Ishikawa (cell line): ENCODE data around the gene EPS8.

Experiments used
- CEBPB ChIP-seq: IDR thresholded peaks from 2 replicates; pipeline ENCODE4 v1.6.1; 2012
- CREB1 ChIP-seq: IDR thresholded peaks from 2 replicates; pipeline ENCODE4 v1.6.1; 2012; ENCODE audit warnings: low read depth
- EGR1 ChIP-seq: IDR thresholded peaks from 2 replicates; pipeline ENCODE4 v1.6.1; 2012
- EP300 ChIP-seq: IDR thresholded peaks from 2 replicates; pipeline ENCODE4 v1.6.1; 2012; ENCODE audit warnings: borderline replicate concordance
- FOXM1 ChIP-seq: IDR thresholded peaks from 2 replicates; pipeline ENCODE4 v1.6.1; 2012; ENCODE audit warnings: low read depth, borderline replicate concordance
- NFIC ChIP-seq: IDR thresholded peaks from 2 replicates; pipeline ENCODE4 v1.6.1; 2012
- RAD21 ChIP-seq: IDR thresholded peaks from 2 replicates; pipeline ENCODE4 v1.6.1; 2012; ENCODE audit warnings: low read depth
- TAF1 ChIP-seq: IDR thresholded peaks from 2 replicates; pipeline ENCODE4 v1.6.1; 2012; ENCODE audit warnings: low read depth, mild to moderate bottlenecking
- TCF12 ChIP-seq: IDR thresholded peaks from 2 replicates; pipeline ENCODE4 v1.6.1; 2012; ENCODE audit warnings: low read depth
- TEAD4 ChIP-seq: IDR thresholded peaks from 2 replicates; pipeline ENCODE4 v1.6.1; 2012
- USF1 ChIP-seq: IDR thresholded peaks from 2 replicates; pipeline ENCODE4 v1.6.1; 2012
- YY1 ChIP-seq: IDR thresholded peaks from 2 replicates; pipeline ENCODE4 v1.6.1; 2012; ENCODE audit warnings: low read depth
- ZBTB7A ChIP-seq: IDR thresholded peaks from 2 replicates; pipeline ENCODE4 v1.6.1; 2012; ENCODE audit warnings: low read depth
- TF ChIP-seq, protein P1 (sequence below): IDR thresholded peaks from 2 replicates; pipeline ENCODE4 v1.6.1; 2012; ENCODE audit warnings: low read depth, mild to moderate bottlenecking
- TF ChIP-seq, protein P2 (sequence below): IDR thresholded peaks from 2 replicates; pipeline ENCODE4 v1.6.1; 2012

EPS8 gene

GRCh38 chr12:15693228-15693911 lies 95.8 kb downstream of the EPS8 start:
- TF ChIP-seq EP300, result no peak
- TF ChIP-seq EGR1, result no peak
- TF ChIP-seq RAD21, result no peak
- TF ChIP-seq FOXM1, result no peak
- TF ChIP-seq TEAD4, result no peak
- TF ChIP-seq YY1, result no peak
- no peak for TF ChIP-seq CEBPB
- TF ChIP-seq, protein P1, sequence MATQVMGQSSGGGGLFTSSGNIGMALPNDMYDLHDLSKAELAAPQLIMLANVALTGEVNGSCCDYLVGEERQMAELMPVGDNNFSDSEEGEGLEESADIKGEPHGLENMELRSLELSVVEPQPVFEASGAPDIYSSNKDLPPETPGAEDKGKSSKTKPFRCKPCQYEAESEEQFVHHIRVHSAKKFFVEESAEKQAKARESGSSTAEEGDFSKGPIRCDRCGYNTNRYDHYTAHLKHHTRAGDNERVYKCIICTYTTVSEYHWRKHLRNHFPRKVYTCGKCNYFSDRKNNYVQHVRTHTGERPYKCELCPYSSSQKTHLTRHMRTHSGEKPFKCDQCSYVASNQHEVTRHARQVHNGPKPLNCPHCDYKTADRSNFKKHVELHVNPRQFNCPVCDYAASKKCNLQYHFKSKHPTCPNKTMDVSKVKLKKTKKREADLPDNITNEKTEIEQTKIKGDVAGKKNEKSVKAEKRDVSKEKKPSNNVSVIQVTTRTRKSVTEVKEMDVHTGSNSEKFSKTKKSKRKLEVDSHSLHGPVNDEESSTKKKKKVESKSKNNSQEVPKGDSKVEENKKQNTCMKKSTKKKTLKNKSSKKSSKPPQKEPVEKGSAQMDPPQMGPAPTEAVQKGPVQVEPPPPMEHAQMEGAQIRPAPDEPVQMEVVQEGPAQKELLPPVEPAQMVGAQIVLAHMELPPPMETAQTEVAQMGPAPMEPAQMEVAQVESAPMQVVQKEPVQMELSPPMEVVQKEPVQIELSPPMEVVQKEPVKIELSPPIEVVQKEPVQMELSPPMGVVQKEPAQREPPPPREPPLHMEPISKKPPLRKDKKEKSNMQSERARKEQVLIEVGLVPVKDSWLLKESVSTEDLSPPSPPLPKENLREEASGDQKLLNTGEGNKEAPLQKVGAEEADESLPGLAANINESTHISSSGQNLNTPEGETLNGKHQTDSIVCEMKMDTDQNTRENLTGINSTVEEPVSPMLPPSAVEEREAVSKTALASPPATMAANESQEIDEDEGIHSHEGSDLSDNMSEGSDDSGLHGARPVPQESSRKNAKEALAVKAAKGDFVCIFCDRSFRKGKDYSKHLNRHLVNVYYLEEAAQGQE, result no peak
- no peak for TF ChIP-seq CREB1
- no peak for TF ChIP-seq TAF1
- TF ChIP-seq TCF12, result no peak
- TF ChIP-seq, protein P2, sequence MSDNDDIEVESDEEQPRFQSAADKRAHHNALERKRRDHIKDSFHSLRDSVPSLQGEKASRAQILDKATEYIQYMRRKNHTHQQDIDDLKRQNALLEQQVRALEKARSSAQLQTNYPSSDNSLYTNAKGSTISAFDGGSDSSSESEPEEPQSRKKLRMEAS, result no peak
- TF ChIP-seq ZBTB7A, result no peak
- no peak for TF ChIP-seq NFIC
- TF ChIP-seq USF1, result no peak

- no peak for TF ChIP-seq FOXM1
- no peak for TF ChIP-seq USF1
- TF ChIP-seq TEAD4, result no peak
- no peak for TF ChIP-seq EP300
Observed at GRCh38 chr12:15691388-15691787, 97.8 kb downstream of the EPS8 start.

- TF ChIP-seq EGR1 (no peak), NFIC (no peak), CEBPB (no peak), TCF12 (no peak), TAF1 (no peak), ZBTB7A (no peak), FOXM1 (no peak), USF1 (no peak), TEAD4 (no peak), YY1 (no peak), RAD21 (no peak), CREB1 (no peak), EP300 (no peak)
- TF ChIP-seq, protein P2, result no peak
- TF ChIP-seq, protein P1, result no peak
Observed at GRCh38 chr12:15690320-15690719, 98.9 kb downstream of the EPS8 start.

DNA sequence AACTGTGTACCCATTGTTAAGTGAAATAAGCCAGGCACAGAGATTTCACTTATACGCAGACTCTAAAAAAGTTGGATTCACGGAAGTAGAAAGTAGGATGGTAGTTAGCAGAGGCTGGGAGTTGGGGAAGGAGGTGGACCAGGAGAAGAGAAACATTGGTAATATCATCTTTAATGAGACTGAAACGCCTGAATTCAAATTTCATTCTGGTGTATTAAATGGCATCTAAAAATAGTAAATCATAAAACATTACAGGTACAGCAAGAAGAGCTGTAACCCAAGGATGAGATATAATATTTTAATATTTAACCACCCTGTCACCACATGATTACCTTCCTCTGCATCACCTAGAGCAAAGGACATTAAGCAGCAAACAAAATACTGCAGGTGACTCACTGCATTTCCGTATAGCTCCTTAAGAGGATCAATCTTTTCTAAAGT lies 99.4 kb downstream of the EPS8 start:
- TF ChIP-seq, protein P1, result no peak
- TF ChIP-seq EGR1 (no peak), EP300 (no peak)
